ENCODE measurements around the gene OSGIN1.

- TF ChIP-seq CTCF (IDR thresholded peaks at IDR 0.05) = no peak
- no peak for TF ChIP-seq POLR2A (IDR thresholded peaks at IDR 0.05)
Observed at GRCh38 chr16:83959656-83960434, 6.8 kb downstream of the OSGIN1 start.

Measured in body of pancreas (tissue), 4 donors.